ENCODE measurements around the gene ICAM1.

ICAM1 gene

DNA sequence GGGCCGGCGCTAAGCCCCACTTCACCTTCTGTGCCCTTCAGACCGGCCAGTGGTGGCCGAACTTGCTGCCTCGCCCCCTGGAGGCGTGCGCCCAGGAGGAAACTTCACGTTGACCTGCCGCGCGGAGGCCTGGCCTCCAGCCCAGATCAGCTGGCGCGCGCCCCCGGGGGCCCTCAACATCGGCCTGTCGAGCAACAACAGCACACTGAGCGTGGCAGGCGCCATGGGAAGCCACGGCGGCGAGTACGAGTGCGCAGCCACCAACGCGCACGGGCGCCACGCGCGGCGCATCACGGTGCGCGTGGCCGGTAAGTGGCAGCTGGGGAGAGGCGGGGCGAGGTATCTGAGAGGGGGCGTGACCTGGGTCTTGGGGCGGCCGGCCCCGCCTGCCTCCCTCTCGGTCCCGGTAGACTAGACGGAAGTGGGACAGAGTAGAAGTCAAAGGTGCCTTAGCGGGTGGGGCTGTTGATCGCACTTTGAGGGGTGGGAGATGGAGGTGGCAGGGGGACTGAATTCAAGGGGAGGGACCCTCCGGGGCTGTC lies 24.5 kb downstream of the ICAM1 start:
- DNase-seq, result peak; percentile 57

DNA sequence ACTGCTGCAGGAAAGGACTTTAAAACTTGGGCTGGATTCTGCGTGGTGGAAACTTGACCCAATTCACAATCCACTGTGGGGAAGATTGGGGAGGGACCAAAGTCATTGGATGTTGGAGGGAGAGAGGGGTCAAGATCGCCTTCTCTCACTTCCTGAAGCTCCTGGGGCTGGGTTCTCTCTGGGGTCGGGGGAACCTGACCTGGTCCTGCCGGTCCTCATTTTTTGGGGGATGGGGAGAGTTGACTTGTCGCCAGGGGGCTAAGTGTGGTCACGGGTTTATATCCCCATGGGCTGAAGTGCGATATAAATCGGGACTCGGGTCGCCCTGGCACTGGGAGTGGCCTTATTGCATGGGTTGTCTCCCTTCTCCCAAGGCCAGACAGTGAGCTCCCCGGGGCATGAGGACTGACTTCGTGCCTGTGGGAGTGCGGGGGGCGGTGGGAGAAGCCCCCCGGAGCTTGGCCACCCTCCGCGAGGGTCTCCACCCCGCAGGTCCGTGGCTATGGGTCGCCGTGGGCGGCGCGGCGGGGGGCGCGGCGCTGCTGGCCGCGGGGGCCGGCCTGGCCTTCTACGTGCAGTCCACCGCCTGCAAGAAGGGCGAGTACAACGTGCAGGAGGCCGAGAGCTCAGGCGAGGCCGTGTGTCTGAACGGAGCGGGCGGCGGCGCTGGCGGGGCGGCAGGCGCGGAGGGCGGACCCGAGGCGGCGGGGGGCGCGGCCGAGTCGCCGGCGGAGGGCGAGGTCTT lies 25.1 kb downstream of the ICAM1 start:
- DNase-seq, result no peak

GRCh38 chr19:10299545-10300458 lies 28.9 kb downstream of the ICAM1 start:
- DNase-seq, result no peak

- DNase-seq, result no peak
These were observed 34.4 kb downstream of the ICAM1 start for GRCh38 chr19:10305139-10305806.

DNA sequence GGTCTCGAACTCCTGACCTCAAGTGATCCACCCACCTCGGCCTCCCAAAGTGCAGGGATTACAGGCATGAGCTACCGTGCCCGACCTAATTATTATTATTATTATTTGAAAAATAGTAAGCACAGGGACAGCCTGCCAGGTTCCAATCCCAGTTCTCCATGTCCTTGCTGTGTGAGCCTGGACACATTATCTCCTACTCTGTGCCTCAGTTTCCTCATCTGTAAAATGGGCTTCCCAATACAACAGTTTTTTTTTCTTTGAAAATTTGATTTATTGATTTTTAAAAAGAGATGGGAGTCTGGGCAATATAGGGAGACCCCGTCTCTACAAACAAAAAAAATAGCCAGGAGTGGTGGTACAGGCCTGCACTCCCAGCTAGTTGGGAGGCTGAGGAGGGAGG lies 35.4 kb downstream of the ICAM1 start:
- no peak for DNase-seq

GRCh38 chr19:10309423-10309822 lies 38.5 kb downstream of the ICAM1 start, which contains the start of gene ZGLP1:
Gene ZGLP1, minus strand, starts transcription at chr19:10309815.
- no peak for DNase-seq

DNA sequence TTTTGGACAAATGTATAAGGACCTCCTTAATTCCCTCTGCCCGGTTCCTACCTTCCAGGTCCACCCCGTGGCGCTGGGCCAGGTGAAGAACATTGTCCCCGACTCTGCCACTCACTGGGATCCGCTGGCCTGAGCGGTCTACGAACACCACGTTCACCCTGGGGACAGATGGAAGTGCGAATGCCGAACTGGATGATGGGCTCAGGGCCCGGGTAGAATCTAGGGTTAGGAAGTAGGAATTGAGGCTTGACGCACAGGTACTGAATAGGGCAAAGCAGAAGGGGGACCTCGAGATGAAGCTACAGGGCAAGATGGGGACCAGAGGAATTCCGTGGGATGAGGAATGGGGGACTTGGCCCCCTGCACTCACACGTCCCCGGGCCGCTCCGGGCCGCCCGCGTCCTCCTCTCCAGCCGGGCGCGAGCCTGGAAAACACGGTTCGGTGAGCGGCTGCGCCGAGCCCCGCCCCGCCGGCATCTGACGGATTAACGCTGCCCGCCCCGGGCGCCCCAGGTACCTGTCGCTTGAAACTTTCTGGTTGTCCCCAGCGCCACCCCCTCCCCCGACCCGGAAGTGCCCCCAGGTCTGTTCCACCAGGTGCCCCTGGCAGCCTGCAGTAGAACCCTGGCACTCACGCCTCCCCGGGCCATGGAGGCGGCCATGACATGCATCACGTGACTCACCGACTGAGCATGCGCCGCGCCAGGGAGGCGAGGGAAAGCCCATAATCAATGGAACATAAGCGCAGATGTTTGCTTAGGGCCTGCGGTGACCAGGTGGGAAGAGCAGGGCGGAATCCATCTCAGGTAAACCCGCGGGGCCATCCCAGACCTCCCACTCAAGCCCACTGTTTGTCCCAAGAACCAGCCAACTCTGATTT lies 44.7 kb downstream of the ICAM1 start, which contains the start of gene FDX2:
Gene FDX2, minus strand, starts transcription at position 681 of the 880 bp plus-strand sequence. Its CDS starts 19 bp downstream, at position 662.
- DNase-seq, result peak; percentile 93

DNA sequence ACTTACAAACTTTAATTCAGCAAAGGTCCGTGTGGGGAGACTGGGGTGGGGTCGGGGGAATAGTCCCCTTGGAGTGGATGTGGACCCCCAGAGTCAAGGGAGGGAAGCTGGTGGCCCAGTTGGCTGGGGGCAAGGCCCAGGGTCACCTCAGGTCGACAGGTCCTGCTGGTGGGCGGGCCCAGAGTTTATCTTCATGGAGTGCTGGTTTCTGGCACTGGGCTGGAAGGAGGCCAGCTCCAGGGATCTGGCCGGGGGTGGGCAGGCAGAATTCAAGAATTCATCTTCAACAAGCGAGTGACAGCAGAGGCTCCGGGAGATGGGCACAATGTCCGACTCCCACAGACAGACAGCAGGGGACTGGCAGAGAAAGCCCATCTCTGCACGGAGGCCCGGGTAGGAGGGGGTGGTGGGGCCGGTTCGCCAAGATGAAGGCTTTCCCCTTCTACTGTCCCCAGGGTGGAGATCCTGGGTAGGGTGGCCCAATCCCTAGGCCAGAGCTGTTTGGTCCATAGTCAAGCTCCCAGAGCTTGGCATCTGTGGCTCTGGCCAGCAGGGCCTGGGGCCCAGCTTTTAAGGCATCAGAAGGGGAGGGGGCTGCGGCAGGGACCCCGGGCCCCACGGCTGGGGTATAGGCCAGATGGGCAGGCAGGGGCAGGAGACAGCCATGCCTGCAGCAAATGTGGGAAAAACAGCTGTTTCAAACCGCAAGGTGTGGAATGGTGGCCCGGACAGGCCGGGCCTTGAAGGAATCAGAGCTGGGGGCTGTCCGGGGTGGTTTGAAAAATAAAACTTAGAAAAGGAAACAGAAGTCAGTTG lies 45.5 kb downstream of the ICAM1 start:
- no peak for DNase-seq

GRCh38 chr19:10317045-10317856 lies 46.3 kb downstream of the ICAM1 start:
- DNase-seq, result no peak

GRCh38 chr19:10317857-10318462 lies 47.0 kb downstream of the ICAM1 start:
- no peak for DNase-seq

- DNase-seq, result no peak
These were observed 48.1 kb downstream of the ICAM1 start for GRCh38 chr19:10318807-10319682.

DNA sequence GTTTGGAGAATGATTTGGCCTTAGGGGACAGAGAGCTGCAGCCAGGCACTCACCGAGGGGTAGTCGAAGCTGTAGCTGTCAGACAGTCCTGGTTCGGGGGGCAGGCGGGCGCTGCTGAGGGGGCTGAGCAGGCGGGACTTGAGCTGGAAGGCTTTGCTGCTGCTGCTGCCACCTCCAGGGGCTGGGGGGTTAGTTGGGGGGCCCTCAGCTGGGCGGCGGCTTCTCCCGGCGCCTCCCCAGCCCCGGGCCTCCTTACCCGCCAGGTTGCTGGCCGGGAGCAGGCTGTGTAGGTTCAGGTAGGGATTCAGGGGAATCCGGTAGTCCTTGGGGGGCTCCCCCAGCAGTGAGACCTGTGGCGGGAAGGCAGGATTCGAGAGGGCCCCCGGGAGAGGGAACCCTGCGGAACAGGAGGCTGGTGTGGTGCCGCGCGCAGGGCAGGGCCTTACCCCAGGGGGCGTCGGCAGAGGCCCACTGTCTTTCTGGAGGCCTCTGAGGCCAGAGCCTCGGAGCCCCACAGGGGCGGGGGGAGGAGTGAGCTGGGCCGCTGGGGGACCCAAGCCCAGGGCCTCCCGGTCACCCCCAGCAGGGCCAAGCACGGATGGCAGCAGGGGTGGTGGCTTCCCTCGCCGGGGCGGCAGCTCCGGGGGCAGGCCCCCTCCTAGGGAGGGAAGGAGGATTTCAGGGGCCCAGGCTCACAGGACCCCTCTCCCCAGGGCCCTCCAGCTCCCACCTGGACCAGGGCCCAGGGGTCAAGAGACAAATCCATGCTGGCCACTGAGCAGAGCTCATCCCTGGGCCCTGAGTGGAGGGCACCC lies 49.9 kb downstream of the ICAM1 start:
- no peak for DNase-seq

- no peak for DNase-seq
These were observed 50.5 kb downstream of the ICAM1 start for GRCh38 chr19:10321417-10321797.

DNA sequence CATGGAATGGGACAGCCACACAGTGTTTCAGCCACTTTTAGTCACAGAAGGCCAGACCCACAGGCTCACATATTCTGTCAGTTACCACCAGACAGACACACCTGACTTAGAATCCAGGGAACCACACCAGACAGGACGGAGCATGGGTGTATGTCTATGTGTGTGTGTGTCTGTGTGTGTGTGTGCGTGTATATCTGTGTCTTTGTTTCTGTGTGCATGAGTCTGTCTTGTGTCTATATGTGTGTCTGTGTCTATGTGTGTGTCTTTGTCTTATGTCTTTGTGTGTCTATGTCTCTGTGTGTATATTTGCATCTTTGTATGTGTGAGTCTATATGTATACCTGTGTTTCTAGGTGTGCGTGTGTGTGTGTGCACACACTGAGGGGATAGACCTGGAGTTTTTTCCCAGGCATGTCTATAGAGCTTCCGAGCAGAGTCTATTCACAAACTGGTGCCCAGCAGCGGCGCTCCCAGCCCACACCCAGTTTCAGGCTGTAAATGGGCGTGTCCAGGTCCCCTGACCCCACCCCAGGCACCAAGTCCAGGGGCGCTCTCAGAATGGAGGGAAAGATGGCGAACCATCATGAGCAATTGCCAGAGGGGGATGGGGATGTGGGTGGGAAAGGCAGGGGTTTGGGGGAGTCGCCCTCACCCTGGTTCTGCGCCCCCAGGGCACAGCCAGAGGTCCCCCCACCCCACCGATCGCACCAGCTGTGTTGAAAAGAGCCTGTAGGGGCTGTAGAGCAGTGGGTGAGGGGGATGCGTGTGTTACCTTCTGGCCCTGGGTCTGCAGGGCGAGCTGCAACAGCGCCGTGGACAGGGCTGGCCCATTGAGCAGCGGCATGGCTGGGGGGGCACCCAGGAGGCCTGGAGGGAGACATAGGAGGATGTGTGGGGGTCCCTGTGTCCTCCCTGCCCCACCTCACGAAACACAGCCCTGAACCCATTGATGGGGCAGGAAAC lies 51.2 kb downstream of the ICAM1 start:
- no peak for DNase-seq

DNA sequence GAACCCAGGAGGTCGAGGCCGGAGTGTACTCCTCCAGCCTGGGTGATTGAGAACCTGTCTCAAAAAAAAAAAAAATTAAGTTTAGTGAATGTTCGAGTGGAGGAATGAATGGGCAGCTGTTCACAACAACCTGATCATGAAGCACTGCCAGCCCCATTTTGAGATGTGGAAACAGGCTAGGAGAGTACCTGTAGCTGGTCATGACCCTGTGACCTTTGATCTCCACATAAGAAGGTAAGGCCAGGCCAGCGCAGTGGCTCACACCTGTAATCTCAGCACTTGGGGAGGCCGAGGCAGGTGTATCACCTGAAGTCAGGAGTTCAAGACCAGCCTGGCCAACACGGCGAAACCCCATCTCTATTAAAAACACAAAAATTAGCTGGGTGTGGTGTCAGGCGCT lies 54.8 kb downstream of the ICAM1 start:
- no peak for DNase-seq

- no peak for DNase-seq
These were observed 56.9 kb downstream of the ICAM1 start for GRCh38 chr19:10327793-10328192.
